HG03558 (cell line): Measurements from ENCODE around the gene MINK1.
"Not testable (repeated sequence)": the region's sequence is repeated elsewhere in the genome, so short reads cannot be mapped to it uniquely, and the experiment has no call there.

ENCODE experiments used
- ATAC-seq: cut with Tn5 transposase; IDR thresholded peaks from one replicate; pipeline ENCODE4 v1.9.1; 2021; ENCODE audit warnings: moderate number of reproducible peaks; ENCODE audit not compliant: unreplicated experiment; ENCODE audit errors: extremely low read depth

Gene MINK1

GRCh38 chr17:4843321-4844000 lies 10.3 kb downstream of the MINK1 start:
- ATAC-seq, result no peak

GRCh38 chr17:4845118-4845517 lies 12.0 kb downstream of the MINK1 start:
- ATAC-seq, result no peak

GRCh38 chr17:4846635-4847390 lies 13.7 kb downstream of the MINK1 start:
- ATAC-seq, result no peak

- ATAC-seq, result no peak
Observed at GRCh38 chr17:4849011-4849536, 15.9 kb downstream of the MINK1 start.

- no peak for ATAC-seq
Observed at GRCh38 chr17:4850246-4850645, 17.1 kb downstream of the MINK1 start.

- ATAC-seq, result no peak
Observed at GRCh38 chr17:4851084-4851483, 17.9 kb downstream of the MINK1 start.

- ATAC-seq, result no peak
Observed at GRCh38 chr17:4852567-4853207, 19.5 kb downstream of the MINK1 start.

GRCh38 chr17:4853208-4853671 lies 20.1 kb downstream of the MINK1 start:
- no peak for ATAC-seq

- no peak for ATAC-seq
Observed at GRCh38 chr17:4854111-4854681, 21.1 kb downstream of the MINK1 start.

GRCh38 chr17:4856271-4856936 lies 23.3 kb downstream of the MINK1 start:
- ATAC-seq, result no peak

GRCh38 chr17:4856937-4857314 lies 23.8 kb downstream of the MINK1 start:
- no peak for ATAC-seq

- not testable (repeated sequence) for ATAC-seq
Observed at GRCh38 chr17:4857347-4857746, 24.2 kb downstream of the MINK1 start.

GRCh38 chr17:4858068-4858881 lies 25.1 kb downstream of the MINK1 start:
- ATAC-seq, result no peak

- ATAC-seq, result no peak
Observed at GRCh38 chr17:4858882-4859260, 25.7 kb downstream of the MINK1 start.

GRCh38 chr17:4859816-4860625 lies 26.9 kb downstream of the MINK1 start:
- ATAC-seq, result no peak

GRCh38 chr17:4860651-4861050 lies 27.5 kb downstream of the MINK1 start:
- ATAC-seq, result no peak

GRCh38 chr17:4861052-4861451 lies 27.9 kb downstream of the MINK1 start:
- ATAC-seq, result no peak

GRCh38 chr17:4862720-4863119 lies 29.6 kb downstream of the MINK1 start:
- ATAC-seq, result no peak

- no peak for ATAC-seq
Observed at GRCh38 chr17:4863321-4863720, 30.2 kb downstream of the MINK1 start.
